Kidney epithelial cell (primary cell): Measurements from ENCODE around the gene GFM1. TPM values are rescaled to one million over a fixed set of nuclear protein-coding genes. Genes with fewer than 3 reads are reported as not detected.

Source experiments
- DNase-seq: peaks from one replicate; pipeline ENCODE4 v3.0.0-alpha.2; 2010; ENCODE audit warnings: low read depth
- H3K27me3 ChIP-seq: 2 replicates; pipeline ENCODE4 v1.6.0; 2011; ENCODE audit warnings: low read length; ENCODE audit not compliant: control insufficient read depth, insufficient read depth
- H3K36me3 ChIP-seq: 2 replicates; pipeline ENCODE4 v1.5.1; 2011; ENCODE audit warnings: low read length; ENCODE audit not compliant: control insufficient read depth, insufficient read depth
- H3K4me3 ChIP-seq: 2 replicates; pipeline ENCODE4 v1.5.1; 2011; ENCODE audit warnings: low read depth, mild to moderate bottlenecking, control low read depth, low read length
- total RNA-seq: library from RNA; depleted of rRNA; stranded (reverse); fragments of >200 nt; gene quantifications from 2 replicates; pipeline ENCODE4 v1.2.3, GENCODE V29; 2015
- TF ChIP-seq, protein P1 (sequence below): IDR thresholded peaks from 2 replicates; pipeline ENCODE4 v1.5.1; 2011; ENCODE audit warnings: mild to moderate bottlenecking, moderate library complexity, low read length, control low read depth, inconsistent platforms; ENCODE audit not compliant: insufficient read depth, poor library complexity, severe bottlenecking

Gene GFM1
- total RNA-seq, 1 donor from 2014 or later = 55.0 TPM

DNA sequence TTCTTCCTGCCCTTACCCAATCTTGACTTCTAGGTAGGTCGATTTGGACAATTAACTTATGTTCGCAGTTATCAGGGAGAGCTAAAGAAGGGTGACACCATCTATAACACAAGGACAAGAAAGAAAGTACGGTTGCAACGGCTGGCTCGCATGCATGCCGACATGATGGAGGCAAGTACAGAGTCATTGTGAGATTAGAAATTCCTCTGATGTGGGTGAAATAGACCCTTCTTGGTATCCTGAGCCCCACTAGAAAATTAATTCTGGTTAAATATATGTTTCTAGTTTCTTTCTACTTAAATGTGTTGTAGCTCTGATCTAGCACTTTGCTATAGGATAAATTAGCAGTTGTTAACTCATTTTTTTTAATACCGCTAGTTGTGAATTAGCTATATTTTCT lies 14.6 kb downstream of the GFM1 start:
- no peak for DNase-seq
- Histone ChIP-seq H3K27me3 (no peaks in the 10 kb centered on the region), H3K4me3 (no peak overlapping the region), H3K36me3 (no peaks in the 10 kb centered on the region)
- TF ChIP-seq, protein P1, sequence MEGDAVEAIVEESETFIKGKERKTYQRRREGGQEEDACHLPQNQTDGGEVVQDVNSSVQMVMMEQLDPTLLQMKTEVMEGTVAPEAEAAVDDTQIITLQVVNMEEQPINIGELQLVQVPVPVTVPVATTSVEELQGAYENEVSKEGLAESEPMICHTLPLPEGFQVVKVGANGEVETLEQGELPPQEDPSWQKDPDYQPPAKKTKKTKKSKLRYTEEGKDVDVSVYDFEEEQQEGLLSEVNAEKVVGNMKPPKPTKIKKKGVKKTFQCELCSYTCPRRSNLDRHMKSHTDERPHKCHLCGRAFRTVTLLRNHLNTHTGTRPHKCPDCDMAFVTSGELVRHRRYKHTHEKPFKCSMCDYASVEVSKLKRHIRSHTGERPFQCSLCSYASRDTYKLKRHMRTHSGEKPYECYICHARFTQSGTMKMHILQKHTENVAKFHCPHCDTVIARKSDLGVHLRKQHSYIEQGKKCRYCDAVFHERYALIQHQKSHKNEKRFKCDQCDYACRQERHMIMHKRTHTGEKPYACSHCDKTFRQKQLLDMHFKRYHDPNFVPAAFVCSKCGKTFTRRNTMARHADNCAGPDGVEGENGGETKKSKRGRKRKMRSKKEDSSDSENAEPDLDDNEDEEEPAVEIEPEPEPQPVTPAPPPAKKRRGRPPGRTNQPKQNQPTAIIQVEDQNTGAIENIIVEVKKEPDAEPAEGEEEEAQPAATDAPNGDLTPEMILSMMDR = no peak

- Histone ChIP-seq H3K4me3 (no peak overlapping the region), H3K27me3 (no peaks in the 10 kb centered on the region), H3K36me3 (no peaks in the 10 kb centered on the region)
- DNase-seq = no peak
- TF ChIP-seq, protein P1 = peak; percentile 74
Measured at GRCh38 chr3:158659454-158660237, 15.3 kb downstream of the GFM1 start.

DNA sequence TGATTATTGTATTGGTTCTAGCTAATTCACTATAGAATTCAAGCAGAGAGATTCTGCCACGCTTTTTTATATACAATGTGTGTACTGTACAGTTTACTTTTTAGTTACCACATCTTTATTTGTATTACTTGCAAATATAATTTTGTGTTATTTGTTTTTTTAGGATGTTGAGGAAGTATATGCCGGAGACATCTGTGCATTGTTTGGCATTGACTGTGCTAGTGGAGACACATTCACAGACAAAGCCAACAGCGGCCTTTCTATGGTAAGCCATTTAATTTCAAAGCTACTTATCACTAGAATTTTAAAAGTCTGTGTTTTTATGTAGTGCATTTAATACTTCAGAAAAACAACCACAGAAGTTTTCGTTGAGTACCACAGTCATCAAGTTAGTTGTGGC lies 16.4 kb downstream of the GFM1 start:
- H3K4me3 ChIP-seq = no peak overlapping the region
- DNase-seq = no peak
- TF ChIP-seq, protein P1 = no peak
- H3K27me3 ChIP-seq = no peaks in the 10 kb centered on the region
- H3K36me3 ChIP-seq = no peaks in the 10 kb centered on the region

DNA sequence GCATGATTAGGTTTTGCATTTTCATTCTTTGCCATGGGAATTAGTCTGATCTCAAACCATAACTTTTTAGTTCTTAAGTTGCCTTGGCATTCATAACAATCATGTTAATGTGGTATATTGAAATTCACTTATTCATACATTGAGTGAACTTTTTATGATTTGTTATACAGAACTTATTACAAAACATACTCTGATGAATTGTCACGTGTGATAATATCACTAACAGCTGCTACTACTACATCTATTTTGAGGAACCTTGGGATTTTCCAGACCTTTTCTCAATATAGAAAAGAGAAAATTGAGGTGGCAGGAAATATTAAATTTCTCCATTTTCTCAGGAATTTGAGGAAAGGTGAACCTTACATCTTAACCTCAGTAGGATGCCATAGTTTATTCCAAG lies 18.9 kb downstream of the GFM1 start:
- H3K27me3 ChIP-seq = no peaks in the 10 kb centered on the region
- DNase-seq = no peak
- TF ChIP-seq, protein P1 = no peak
- H3K36me3 ChIP-seq = no peaks in the 10 kb centered on the region
- H3K4me3 ChIP-seq = no peak overlapping the region

- DNase-seq = no peak
Measured at GRCh38 chr3:158663832-158664231, 19.5 kb downstream of the GFM1 start.

More at GRCh38 chr3:158663832-158664231, 19.5 kb downstream of the GFM1 start:
- Histone ChIP-seq H3K27me3 (no peaks in the 10 kb centered on the region), H3K36me3 (no peaks in the 10 kb centered on the region), H3K4me3 (no peak overlapping the region)
- TF ChIP-seq, protein P1 = no peak
